HG03354 (cell line): Measurements from ENCODE around the gene RBMS2.
"Not testable (repeated sequence)": the region's sequence is repeated elsewhere in the genome, so short reads cannot be mapped to it uniquely, and the experiment has no call there.

ENCODE experiments used
- ATAC-seq: cut with Tn5 transposase; IDR thresholded peaks from one replicate; pipeline ENCODE4 v1.9.1; 2021; ENCODE audit warnings: mild to moderate bottlenecking; ENCODE audit not compliant: unreplicated experiment, poor library complexity, severe bottlenecking

Gene RBMS2

DNA sequence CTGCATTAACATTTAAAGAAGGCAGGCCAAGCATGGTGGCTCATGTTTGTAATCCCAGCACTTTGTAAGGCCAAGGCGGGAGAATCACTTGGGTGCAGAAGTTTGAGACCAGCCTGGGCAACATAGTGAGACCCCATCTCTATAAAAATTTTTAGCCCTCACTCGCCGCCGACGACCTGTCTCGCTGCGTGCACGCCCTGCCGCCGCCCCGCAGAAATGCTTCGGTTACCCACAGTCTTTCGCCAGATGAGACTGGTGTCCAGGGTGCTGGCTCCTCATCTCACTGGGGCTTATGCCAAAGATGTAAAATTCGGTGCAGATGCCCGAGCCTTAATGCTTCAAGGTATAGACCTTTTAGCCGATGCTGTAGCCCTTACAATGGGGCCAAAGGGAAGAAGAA, 10.8 kb upstream of the RBMS2 start:
- ATAC-seq: no peak

DNA sequence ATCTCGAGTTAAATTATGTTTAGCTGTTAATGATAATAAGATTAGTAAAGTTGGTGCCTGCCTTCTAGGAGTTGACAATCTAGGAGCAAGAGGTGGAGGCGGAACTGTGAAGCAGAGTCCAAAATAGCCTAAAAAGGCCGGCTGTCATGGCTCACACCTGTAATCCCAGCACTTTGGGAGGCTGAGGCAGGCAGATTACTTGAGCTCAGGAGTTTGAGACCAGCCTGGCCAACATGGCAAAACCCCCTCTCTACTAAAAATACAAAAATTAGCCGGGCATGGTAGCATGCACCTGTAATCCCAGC, 7.7 kb upstream of the RBMS2 start:
- not testable (repeated sequence) for ATAC-seq

DNA sequence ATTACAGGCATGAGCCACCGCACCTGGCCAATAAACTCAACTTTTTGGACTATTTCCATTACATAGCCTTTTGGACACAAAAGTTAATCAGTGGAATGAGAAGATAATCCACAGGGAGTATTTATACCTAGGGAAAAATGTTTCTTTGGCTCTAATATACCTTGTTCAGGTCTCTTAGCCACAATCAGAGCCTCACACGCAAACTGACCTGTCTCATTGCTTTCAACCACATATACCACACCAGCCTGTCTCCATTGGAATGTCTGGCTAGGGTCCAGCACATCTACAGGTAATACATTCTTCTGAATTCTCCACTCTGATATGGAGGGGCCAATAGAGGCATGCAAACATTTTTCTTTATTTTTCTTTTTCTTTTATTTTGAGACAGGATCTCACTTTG, 3.8 kb upstream of the RBMS2 start:
- ATAC-seq: no peak

DNA sequence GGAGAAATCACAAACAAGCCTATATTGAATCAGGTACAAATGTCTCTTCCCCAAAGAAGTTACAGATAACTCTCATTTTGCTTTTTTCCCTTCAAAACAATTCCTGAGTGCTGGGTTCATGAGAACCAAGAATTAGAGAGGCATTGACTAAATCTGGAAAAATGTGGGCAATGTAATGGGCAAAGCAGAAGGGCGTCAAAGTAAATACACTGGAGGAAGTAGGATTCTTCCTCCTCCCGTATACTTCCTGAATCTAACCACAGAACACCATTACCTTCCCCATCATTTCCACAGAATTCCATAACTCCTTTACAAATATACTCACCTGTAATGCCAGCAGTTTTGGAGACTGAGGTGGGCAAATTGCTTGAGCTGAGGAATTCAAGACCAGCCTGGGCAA, 3.0 kb upstream of the RBMS2 start:
- no peak for ATAC-seq

DNA sequence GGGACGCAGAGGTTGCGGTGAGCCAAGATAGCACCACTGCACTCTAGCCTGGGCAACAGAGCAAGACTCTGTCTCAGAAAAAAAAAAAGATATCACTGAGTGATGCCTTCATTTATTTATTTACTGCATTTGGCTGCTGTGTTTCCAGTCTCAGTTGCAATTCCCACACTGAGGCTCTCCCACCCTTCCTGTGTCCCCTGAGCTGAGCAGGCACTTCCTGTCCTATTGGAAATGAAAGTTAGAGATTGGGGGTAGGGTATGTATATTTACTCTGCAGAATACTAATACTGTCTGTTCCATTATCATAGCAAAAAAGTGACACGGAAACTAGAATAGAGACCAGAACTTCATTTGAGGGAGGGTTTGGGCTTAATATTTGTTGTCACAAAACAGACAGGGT, 1.6 kb upstream of the RBMS2 start:
- no peak for ATAC-seq

DNA sequence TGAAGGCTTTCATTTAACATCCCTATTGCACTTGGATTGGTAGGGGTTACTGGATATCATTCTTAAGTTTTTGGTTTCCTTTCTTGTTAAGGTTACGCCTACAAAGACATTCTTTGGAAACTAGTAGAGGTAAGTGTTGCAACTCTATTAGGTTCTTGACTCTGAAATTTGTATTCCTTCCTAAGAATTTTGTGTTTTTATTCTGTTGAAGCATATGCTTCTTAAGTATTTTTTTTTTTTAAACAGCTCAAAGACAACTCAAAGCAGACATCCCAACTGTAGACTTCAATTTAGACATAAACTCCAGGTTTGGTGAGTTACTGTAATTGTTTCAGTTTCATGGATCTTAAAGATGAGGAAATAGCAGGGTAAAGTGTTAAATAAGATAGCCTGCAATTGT, 1.1 kb upstream of the RBMS2 start:
- no peak for ATAC-seq

DNA sequence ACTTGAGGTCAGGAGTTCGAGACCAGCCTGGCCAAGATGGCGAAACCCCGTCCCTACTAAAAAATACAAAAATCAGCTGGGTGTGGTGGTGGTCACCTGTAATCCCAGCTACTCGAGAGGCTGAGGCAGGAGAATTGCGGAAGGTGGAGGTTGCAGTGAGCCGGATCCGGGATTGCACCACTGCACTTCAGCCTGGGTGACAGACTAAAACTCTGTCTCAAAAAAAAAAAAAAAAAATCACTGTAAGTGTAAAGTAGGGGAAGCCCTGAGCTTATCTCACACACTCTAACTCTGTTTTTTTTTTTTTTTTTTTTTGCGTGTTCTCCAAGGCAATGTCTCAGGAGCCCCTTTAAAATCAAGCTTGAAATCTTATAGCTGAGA, 421 bp upstream of the RBMS2 start:
- no peak for ATAC-seq

DNA sequence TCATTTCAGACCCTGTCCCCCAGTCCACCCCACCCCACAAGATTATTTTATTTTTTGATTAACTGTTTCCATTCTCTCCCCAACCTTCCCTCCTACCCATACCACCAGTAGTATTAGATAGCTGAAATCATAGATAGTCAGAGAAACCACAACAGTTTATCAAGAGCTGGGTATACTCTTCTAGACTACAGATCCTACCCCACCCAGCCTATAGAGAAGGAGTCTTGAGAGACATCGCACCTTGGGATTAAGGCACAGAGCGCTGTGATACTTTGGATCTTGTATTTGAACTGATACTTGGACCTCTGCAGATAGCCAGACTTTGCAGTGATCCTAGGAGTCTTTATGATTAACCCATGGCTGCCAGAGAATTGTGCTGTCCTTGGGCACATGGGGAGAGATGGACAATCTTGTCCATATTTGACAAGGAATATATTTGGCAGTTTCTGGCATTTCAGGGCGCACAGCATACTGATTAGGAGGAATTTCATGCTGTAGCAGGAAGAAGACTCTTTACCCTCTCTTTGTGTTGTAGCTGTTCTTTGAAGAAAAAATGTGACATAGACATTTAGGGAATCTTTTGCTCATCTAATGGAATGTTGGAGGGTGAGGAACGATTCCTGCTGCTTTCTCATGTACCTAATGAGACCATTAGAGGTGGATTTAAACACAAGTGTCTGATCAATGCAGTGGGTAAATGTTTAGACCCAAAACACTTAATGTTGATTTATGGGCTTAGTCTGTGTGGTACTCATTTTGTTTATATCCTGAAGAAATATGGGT, 982 bp downstream of the RBMS2 start:
- ATAC-seq: no peak

DNA sequence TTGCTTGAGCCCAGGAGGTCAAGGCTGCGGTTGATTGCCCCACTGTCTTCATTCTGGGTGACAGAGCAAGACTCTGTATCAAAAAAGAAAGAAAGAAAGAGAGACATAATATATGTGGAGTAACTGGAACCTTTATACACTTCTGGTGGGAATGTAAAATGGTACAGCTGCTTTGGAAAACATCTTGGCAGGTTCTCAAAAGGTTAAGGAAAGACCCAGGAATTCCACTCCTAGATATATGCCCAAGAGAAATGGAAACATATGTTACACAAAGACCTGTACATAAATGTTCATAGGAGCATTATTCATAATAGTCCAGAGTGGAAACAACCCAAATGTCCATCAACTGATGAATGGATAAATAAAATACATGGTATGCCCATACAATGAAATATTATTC, 7.2 kb downstream of the RBMS2 start:
- no peak for ATAC-seq

DNA sequence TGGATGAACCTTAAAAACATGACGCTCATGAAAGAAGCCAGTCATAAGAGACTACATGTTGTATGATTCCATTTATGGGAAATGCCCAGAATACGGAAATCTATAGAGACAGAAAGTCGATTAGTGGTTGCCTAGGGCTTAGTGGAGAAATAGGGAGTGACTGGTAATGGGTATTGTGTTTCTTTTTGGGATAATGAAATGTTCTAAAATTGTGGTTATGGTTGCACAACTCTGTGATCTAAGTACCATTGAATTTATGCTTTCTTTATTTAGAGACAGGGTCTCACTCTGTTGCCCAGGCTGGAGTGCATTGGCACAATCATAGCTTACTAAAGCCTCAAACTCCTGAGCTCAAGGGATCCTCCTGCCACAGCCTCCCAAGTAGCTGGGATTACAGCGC, 8.0 kb downstream of the RBMS2 start:
- ATAC-seq: no peak

DNA sequence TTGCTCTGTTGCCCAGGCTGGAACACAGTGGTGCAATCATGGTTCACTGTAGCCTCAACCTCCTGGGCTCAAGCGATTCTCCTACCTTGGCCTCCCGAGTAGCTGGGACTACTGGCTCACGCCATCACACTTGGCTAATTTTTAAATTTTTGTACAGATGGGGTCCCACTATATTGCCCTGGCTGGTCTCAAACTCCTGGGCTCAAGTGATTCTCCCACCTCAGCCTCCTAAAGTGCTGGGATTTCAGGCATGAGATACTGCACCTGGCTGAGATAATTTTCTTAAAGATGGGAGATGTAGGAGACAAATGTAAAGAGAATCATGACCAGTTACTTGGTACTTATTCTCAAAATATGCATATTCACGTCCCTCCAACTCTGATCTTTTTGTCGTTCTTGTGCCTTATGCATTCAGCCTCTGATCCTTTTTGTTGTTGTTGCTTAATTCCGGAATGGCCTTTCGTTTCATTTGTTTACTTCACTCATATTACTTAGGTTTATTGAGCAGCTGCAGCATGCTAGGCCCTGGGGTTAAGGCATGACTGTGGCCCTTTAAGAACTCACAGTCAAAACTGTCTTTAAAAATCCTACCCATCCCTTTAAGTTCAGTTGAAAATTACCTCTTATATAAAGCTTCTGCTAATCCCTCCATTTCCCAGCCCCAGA, 8.9 kb downstream of the RBMS2 start:
- ATAC-seq: no peak

DNA sequence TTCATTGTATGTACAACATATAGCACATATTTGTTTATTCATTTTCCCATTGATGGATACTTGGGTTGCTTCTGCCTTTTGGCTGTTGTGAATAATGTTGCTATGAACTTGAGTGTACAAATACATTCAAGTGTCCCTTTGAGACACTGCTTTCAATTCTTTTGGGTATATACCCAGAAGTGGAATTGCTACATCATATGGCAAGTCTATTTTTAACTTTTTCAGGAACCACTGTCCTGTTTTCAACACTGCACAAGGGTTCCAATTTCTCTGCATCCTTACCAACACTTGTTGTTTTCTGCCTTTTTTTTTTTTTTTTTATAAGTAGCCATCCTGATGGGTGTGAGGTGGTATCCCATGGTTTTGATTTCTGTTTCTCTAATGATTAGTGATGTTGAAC, 15.9 kb downstream of the RBMS2 start:
- no peak for ATAC-seq

DNA sequence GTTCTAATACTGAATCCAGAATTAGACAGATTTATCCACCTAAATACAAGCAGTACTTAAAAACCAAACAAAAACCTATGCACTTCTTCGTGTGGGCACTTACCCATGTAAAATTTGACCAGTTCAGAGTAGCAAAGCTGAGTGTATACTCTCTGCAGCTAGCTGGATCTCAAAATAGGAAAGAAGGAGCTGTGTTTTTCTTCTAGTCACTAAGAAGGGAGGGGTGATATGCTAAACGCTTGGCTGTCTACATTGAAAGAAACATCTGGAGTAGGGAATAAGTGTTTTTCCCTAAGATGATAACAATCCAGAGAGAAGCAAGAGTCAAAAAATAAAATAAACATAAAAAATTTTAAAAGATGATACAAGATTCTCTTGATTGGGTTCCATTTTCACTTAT, 20.0 kb downstream of the RBMS2 start:
- no peak for ATAC-seq

DNA sequence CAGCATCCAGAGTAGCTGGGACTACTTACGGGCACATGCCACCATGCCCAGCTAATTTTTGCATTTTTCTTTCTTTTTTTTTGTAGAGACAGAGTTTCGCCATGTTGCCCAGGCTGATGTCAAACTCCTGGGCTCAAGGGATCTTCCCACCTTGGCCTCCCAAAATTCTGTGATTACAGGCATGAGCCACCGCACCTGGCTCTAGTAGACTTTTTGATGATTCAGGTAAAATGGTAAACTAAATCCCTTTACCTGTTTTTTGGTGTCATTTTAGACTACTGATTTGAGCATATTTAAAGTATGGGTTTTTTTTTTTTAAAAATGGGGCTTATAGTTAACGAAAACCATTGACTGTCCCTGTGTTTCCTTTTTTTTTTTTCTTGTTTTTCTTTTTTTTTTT, 20.5 kb downstream of the RBMS2 start:
- no peak for ATAC-seq

DNA sequence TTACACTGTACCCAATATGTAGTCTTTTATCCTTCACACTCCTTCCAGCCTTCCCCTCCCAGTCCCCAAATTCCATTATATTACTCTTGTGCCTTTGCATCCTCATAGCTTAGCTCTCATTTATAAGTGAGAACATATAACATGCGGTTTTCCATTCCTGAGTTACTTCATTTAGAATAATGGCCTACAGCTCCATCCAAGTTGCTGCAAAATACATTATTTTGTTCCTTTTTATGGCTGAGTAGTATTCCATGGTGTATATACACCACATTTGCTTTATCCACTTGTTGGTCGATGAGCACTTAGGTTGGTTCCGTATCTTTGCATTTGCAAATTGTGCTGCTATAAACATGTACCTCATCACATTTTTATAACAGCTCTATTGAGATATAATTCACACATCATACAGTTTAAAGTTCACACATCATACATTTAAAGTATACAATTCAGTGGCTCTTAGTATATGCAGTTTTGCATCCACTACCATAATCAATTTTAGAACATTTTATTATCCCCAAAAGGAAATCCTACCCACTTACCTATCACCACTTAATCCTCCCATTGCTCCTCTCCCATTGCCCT, 23.5 kb downstream of the RBMS2 start:
- ATAC-seq: no peak

DNA sequence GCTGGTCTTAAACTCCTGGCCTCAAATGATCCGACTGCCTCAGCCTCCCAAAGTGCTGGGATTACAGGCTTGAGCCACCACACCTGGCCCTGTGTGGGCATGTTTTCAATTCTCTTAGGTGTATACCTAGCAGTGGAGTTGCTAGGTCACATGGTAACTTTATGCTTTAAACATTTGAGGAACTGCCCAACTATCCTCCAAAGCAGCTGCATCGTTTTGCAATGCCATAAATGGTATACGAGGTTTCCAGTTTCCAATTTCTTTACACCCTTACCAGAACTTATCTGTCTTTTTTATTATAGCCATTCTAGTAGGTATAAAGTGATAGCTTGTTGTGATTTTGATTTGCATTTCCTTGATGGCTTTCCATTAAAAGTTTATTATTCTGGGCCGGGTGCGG, 25.1 kb downstream of the RBMS2 start:
- ATAC-seq: no peak

DNA sequence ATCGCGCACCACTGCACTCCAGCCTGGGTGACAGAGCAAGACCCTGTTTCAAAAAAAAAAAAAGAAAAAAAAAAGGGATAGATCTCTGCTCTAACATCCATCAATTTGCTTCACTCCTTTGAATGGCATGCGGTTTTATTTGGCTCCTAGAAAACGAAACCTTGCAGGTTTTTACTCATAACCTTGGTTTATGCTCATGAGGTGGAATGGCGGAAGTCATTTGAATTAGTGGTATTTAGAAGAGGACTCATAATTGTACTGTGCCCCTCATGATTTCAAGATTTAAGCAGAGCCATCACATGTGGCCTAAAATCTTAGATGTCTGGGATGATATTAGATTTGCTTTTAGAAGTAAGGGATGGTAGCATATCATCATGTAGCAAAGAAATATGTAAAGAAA, 29.4 kb downstream of the RBMS2 start:
- no peak for ATAC-seq

DNA sequence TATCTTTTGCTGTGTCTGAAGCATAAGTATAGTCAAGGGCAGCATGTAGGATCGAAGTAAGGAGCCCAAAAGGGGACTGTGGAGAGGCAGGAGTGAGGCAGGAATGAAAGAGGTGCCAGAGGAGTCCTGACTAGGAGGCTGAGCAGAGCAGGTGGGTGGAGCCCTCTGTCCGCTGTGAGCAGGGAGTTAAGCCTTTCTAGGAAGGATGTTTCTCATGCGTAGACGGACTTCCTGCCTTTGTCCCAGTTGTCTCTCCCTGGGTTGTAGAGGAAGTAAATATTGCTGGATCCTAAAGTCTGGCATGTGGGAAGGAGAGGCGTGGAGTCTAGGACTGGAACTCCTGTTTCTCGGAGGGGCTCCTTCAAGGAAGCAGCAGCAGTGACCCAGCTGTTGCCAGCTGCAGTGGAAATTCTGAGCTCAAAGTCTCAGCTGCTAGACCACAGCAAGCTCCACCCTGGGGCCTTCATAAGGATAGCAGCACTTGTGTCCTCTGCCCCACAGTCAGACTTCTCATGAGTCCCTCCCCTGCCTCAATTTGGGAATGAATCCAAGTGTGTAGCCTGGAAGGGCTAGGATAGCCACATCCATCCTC, 44.0 kb downstream of the RBMS2 start:
- peak; percentile 82 for ATAC-seq

DNA sequence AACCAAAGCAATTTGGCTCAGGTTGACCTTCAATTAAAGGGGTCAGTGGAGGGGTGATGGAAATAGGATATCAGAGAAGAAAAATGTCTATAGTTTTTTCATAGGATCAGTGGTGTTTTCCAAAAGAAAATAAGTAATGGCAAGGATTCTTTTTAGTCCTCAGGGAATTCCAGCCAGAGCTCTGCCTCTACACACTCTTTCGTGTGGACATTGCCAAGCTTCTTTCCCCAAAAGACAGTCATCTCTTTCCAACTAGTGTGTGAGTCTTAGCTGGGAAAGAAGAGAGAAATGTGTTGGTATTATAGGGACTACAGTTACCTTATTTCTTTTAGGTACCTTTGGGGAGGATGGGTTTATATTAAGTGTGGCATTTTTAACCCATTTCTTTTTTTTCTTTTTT, 46.5 kb downstream of the RBMS2 start:
- no peak for ATAC-seq

DNA sequence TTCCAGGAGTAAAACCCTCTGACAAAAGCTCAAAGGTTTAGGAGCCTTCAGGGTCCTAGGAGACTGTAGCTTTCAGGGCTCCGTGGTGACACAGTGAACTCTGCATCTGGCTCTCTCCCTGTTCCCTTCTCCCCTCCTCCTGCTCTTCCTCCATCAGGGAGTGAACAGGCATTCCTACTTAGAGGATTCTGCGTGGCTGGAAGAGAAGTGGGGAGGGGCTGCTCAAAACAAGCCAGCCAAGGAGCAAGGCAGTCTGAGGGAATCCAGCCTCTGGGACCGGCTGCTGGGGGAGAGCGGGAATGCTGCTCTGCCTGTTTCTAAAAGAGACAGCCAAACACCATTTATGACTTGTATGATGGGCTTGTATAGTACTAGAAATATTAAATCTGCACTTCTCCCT, 49.5 kb downstream of the RBMS2 start:
- no peak for ATAC-seq

DNA sequence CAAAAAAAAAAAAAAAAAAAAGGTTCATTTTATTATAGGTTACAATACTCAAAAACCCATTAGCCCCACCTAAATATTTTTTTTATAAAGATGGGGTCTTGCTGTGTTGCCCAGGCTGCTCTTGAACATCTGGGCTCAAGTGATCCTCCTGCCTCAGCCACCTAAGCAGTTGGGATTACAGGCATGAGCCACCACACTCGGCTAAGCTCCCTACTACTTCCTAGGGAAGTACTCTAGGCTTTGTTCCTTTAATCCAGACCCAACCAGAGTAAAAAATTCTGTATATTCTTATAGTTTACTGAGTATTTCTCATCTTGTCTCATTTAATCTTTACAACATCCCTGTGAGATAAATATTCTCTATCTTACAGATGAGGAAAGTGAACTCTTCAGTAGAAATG, 50.7 kb downstream of the RBMS2 start:
- ATAC-seq: no peak
